GM12874 (cell line): ENCODE measurements around the gene SERINC5.

ENCODE experiments used
- TF ChIP-seq, protein P1 (sequence below): IDR thresholded peaks from 2 replicates; pipeline ENCODE4 v1.5.1; 2011; ENCODE audit warnings: low read depth, mild to moderate bottlenecking, control low read depth, low read length, moderate library complexity; ENCODE audit not compliant: insufficient read depth

Gene SERINC5

GRCh38 chr5:80170117-80170535 lies 85.7 kb downstream of the SERINC5 start:
- TF ChIP-seq, protein P1, sequence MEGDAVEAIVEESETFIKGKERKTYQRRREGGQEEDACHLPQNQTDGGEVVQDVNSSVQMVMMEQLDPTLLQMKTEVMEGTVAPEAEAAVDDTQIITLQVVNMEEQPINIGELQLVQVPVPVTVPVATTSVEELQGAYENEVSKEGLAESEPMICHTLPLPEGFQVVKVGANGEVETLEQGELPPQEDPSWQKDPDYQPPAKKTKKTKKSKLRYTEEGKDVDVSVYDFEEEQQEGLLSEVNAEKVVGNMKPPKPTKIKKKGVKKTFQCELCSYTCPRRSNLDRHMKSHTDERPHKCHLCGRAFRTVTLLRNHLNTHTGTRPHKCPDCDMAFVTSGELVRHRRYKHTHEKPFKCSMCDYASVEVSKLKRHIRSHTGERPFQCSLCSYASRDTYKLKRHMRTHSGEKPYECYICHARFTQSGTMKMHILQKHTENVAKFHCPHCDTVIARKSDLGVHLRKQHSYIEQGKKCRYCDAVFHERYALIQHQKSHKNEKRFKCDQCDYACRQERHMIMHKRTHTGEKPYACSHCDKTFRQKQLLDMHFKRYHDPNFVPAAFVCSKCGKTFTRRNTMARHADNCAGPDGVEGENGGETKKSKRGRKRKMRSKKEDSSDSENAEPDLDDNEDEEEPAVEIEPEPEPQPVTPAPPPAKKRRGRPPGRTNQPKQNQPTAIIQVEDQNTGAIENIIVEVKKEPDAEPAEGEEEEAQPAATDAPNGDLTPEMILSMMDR = no peak

- TF ChIP-seq, protein P1 = no peak
Measured at GRCh38 chr5:80168388-80169028, 87.3 kb downstream of the SERINC5 start.

DNA sequence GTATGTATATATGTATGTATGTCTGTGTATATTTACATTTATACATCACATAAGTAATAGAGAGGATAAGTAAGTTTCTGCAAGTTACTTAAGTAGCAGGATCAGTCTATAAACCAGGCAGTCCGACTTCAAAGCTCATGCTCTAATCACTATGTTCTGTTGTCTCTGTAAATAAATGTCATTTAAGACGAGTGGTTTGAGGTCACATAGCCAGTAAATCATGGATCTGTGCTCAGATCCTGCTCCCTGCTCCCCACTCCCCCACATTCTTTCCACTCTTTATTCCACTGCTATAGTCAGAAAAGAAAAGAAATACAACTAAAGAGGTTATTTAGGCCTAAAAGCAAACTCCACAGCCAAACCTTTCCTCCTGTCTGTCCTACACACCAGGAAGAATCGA lies 90.4 kb downstream of the SERINC5 start:
- TF ChIP-seq, protein P1 = no peak

- TF ChIP-seq, protein P1 = no peak
Measured at GRCh38 chr5:80161165-80161564, 94.7 kb downstream of the SERINC5 start.

DNA sequence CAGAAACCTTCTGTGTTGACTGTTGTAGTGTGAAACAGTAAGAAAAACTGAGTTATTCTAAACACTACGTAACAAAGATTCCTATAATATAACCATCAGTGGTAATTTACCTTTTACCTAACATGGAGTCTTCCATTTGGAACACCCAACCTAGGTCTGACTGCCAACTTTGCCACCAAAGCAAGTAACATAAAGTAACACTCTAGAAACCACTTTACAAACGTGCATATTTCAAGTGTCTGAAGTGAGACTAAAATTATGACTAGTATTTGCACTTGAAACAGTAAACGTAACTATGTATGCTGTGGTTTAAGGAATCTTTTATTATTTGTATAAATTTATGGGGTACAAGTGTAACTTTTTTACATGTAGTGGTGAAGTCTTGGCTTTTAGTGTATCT lies 95.6 kb downstream of the SERINC5 start:
- TF ChIP-seq, protein P1 = no peak

DNA sequence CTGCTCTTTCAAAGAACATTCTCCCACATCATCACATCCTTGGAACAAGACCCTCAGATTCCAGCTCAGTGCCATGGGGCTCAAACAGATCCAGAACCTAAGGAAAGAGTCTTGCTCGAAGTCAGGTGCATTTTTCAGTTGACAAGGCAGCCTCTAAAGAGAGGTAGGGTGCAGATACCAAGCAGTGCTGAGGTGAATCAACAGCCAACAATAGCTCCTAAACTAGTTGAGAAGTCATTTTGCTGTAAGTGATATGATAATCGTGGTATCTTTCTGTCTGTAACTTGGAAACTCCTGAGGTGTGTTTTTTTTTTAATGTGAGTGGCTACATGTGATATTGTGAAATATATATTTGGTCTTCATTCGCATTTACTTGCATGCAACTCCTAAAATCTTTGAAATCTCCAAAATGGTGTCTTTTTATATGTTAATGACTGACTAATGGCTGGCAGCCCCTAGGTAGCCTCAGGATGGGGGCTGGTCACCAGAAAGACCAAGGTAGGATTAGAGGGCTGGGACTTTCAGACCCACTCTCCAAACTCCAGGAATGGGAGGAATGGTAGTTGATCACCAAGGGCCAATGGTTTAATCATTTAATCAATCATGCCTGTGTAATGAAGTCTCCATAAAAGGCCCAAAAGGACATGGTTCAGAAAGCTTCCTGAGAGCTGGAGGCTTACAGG lies 96.6 kb downstream of the SERINC5 start:
- TF ChIP-seq, protein P1 = no peak

DNA sequence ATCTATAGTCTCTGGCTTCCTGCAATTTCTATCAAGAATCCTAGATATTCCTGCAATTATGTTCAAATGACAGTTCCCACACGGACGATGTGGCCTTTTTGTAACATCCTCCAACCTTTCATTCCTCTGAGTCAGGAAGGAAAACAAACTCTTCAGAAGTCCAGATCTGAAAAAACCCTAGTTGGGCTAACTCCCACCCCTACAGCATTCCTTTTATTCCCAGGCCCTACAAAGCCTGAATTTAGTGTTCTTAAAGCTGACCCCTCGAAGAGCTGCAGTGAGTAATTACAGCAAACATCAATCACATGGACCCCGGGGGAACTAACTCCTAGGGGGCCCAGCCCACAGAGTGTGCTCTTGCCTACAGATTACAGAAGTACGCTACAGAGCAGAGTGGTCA lies 99.7 kb downstream of the SERINC5 start:
- TF ChIP-seq, protein P1 = no peak
